ENCODE data around the gene SPAG17. TPM values are rescaled to one million over a fixed set of nuclear protein-coding genes. Genes with fewer than 3 reads are reported as not detected.

SPAG17 gene
- total RNA-seq, 1 experiment from 2014 or later = 0.36 TPM

DNA sequence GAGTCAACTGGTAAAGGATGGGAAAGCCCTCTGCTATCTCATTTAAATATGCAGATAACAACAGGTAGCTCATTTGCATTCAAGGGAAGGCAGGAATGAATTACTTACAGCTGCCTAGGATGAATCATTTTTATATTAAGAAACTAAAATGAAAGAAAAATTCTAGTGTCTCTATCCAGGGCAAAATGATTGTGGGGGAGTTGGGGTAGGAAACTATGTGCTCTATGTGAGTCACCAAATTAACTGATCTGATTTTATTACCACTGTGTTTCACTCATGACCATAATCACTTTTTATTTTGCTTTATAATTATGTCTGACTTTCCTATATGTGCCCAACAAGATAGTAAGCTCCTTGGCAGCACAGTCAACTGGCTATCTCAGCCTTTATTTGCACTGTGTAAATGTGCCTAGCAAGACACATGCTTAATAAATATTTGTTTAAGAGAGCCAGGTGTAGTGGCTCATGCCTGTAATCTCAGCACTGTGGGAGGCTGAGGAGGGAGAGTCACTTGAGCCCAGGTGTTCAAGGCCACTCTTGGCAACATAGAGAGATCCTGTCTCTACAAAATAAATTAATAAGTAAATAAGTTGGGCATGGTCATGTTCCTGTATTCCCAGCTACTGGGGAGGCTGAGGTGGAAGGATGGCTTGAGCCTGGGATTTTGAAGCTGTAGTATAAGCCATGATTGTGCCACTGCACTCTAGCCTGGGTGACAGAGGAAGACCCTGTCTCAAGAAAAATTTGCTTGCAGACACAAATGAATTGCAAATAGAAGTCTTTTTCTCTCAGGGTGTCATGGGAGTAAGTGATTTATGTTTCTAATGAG is 84.1 kb downstream of the SPAG17 start:
- in situ Hi-C loops (cut with HindIII; ENCODE audit: low pct_unique_long_range_greater_than_20kb, low sequenced_read_pairs) = no loop called here
- no peaks in the 10 kb centered on the region for H3K27me3 ChIP-seq (ENCODE audit: control insufficient read depth, insufficient read depth, low read length)
- BruUV-seq (replicated peaks) = no TSS peak
- no peak overlapping the region for H3K27ac ChIP-seq (ENCODE audit: low read length)
- H3K4me1 ChIP-seq (ENCODE audit: control insufficient read depth, insufficient read depth, low read length) = no peaks in the 10 kb centered on the region
- ChIA-PET POLR2A (no interaction called here), CTCF (no interaction called here)
- no peak for DNase-seq (ENCODE audit: low read depth, low spot score)
- no peak for TF ChIP-seq POLR2AphosphoS5 (IDR thresholded peaks at IDR 0.05; ENCODE audit: low read depth, low read length)
- H3K4me3 ChIP-seq (ENCODE audit: low read depth in 2 of 2, low read length in 2 of 2) = no peak overlapping the region
- intact Hi-C loops (cut with micrococcal nuclease; ENCODE audit: unreplicated experiment) = no loop called here
- H3K9me3 ChIP-seq (ENCODE audit: control insufficient read depth, insufficient read depth, low read depth, low read length) = no peaks in the 10 kb centered on the region
- no peaks in the 10 kb centered on the region for H3K36me3 ChIP-seq (ENCODE audit: control insufficient read depth, insufficient read depth, low read length)
- ATAC-seq = peak; percentile 78

DNA sequence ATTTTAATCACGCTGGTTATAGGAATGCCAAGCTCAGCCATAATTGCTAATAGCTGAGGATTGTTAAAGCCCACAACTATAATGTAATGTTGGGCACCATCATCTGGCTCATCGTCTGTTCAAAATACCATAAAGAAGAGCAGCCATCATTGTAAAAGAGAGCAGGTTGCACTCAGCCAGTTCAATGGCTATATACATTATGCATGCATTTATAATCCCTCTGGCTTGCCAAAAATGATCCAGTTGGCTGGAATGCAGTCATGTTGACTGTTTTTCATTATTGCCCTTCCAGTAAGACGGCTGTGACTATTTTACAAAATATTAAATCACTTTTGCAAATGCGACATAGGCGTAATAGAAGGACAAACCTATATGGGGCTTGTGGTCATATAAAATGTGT is 85.3 kb downstream of the SPAG17 start:
- in situ Hi-C loops (cut with HindIII; ENCODE audit: low pct_unique_long_range_greater_than_20kb, low sequenced_read_pairs) = no loop called here
- ATAC-seq = no peak
- TF ChIP-seq POLR2AphosphoS5 (IDR thresholded peaks at IDR 0.05; ENCODE audit: low read depth, low read length) (no peak), TCF7L2 (IDR thresholded peaks at IDR 0.05; ENCODE audit: low read depth, low read length) (no peak), SIN3A (IDR thresholded peaks at IDR 0.05; ENCODE audit: borderline replicate concordance, insufficient read depth, low read depth, low read length) (no peak)
- TF ChIP-seq, protein P1, sequence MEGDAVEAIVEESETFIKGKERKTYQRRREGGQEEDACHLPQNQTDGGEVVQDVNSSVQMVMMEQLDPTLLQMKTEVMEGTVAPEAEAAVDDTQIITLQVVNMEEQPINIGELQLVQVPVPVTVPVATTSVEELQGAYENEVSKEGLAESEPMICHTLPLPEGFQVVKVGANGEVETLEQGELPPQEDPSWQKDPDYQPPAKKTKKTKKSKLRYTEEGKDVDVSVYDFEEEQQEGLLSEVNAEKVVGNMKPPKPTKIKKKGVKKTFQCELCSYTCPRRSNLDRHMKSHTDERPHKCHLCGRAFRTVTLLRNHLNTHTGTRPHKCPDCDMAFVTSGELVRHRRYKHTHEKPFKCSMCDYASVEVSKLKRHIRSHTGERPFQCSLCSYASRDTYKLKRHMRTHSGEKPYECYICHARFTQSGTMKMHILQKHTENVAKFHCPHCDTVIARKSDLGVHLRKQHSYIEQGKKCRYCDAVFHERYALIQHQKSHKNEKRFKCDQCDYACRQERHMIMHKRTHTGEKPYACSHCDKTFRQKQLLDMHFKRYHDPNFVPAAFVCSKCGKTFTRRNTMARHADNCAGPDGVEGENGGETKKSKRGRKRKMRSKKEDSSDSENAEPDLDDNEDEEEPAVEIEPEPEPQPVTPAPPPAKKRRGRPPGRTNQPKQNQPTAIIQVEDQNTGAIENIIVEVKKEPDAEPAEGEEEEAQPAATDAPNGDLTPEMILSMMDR (IDR thresholded peaks at IDR 0.05) = no peak
- TF ChIP-seq, protein P2, sequence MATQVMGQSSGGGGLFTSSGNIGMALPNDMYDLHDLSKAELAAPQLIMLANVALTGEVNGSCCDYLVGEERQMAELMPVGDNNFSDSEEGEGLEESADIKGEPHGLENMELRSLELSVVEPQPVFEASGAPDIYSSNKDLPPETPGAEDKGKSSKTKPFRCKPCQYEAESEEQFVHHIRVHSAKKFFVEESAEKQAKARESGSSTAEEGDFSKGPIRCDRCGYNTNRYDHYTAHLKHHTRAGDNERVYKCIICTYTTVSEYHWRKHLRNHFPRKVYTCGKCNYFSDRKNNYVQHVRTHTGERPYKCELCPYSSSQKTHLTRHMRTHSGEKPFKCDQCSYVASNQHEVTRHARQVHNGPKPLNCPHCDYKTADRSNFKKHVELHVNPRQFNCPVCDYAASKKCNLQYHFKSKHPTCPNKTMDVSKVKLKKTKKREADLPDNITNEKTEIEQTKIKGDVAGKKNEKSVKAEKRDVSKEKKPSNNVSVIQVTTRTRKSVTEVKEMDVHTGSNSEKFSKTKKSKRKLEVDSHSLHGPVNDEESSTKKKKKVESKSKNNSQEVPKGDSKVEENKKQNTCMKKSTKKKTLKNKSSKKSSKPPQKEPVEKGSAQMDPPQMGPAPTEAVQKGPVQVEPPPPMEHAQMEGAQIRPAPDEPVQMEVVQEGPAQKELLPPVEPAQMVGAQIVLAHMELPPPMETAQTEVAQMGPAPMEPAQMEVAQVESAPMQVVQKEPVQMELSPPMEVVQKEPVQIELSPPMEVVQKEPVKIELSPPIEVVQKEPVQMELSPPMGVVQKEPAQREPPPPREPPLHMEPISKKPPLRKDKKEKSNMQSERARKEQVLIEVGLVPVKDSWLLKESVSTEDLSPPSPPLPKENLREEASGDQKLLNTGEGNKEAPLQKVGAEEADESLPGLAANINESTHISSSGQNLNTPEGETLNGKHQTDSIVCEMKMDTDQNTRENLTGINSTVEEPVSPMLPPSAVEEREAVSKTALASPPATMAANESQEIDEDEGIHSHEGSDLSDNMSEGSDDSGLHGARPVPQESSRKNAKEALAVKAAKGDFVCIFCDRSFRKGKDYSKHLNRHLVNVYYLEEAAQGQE (IDR thresholded peaks at IDR 0.05; ENCODE audit: insufficient read depth in 1 of 2, low read depth in 2 of 2, low read length in 1 of 2) = no peak

DNA sequence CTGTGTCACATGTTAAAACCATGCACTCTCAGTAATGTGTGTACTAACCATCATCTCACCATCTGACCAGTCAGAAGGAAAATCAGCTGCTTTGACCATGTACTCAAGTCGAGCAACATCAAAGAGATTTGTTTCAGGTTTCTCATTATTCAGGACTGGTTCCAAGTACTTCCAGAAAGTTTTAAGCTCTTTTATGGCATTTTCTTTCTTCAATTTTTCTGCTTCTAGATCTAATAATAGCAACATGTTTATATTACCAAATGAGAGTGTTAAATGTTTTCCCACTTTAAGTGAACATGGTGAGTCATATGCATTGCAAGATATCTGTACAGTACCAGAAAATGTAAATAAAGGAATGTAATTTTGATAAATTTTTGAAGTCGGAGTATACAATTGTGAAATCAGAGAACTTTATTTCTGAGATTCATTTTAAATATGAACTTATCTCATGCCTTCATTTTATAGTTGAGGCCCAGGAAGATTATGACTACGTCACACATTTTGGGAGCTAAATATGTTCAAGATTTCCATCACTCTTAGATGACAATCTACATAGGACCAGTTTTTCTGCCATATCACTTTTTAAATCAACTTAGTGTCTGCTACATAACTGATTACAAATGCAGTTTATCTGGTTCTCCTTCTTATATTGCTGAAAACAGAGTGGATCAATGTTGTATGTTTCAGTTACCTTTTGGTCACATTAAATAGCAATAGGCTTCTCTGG is 87.2 kb downstream of the SPAG17 start:
- Histone ChIP-seq H3K4me1 (ENCODE audit: control insufficient read depth, insufficient read depth, low read length) (no peaks in the 10 kb centered on the region), H3K27me3 (ENCODE audit: control insufficient read depth, insufficient read depth, low read length) (no peaks in the 10 kb centered on the region), H3K27ac (ENCODE audit: low read length) (no peak overlapping the region), H3K36me3 (ENCODE audit: control insufficient read depth, insufficient read depth, low read length) (no peaks in the 10 kb centered on the region), H3K4me3 (ENCODE audit: low read depth in 2 of 2, low read length in 2 of 2) (no peak overlapping the region), H3K9me3 (ENCODE audit: control insufficient read depth, insufficient read depth, low read depth, low read length) (no peaks in the 10 kb centered on the region)
- ChIA-PET CTCF (no interaction called here), POLR2A (no interaction called here)
- DNase-seq (ENCODE audit: low read depth, low spot score) (no peak), ATAC-seq (no peak)
- TF ChIP-seq TCF7L2 (IDR thresholded peaks at IDR 0.05; ENCODE audit: low read depth, low read length) (no peak), POLR2AphosphoS5 (IDR thresholded peaks at IDR 0.05; ENCODE audit: low read depth, low read length) (no peak), SIN3A (IDR thresholded peaks at IDR 0.05; ENCODE audit: borderline replicate concordance, insufficient read depth, low read depth, low read length) (no peak)
- TF ChIP-seq, protein P2 (IDR thresholded peaks at IDR 0.05; ENCODE audit: insufficient read depth in 1 of 2, low read depth in 2 of 2, low read length in 1 of 2) = no peak
- TF ChIP-seq, protein P1 (IDR thresholded peaks at IDR 0.05) = no peak
- intact Hi-C loops (cut with micrococcal nuclease; ENCODE audit: unreplicated experiment) = no loop called here
- no TSS peak for BruUV-seq (replicated peaks)
- in situ Hi-C loops (cut with HindIII; ENCODE audit: low pct_unique_long_range_greater_than_20kb, low sequenced_read_pairs) = no loop called here

More for the DNA sequence above, 85.3 kb downstream of the SPAG17 start:
- ChIA-PET POLR2A (no interaction called here), CTCF (no interaction called here)
- no peaks in the 10 kb centered on the region for H3K9me3 ChIP-seq (ENCODE audit: control insufficient read depth, insufficient read depth, low read depth, low read length)
- H3K27me3 ChIP-seq (ENCODE audit: control insufficient read depth, insufficient read depth, low read length) = no peaks in the 10 kb centered on the region
- H3K4me1 ChIP-seq (ENCODE audit: control insufficient read depth, insufficient read depth, low read length) = no peaks in the 10 kb centered on the region
- intact Hi-C loops (cut with micrococcal nuclease; ENCODE audit: unreplicated experiment) = no loop called here
- no peak for DNase-seq (ENCODE audit: low read depth, low spot score)
- no TSS peak for BruUV-seq (replicated peaks)
- no peaks in the 10 kb centered on the region for H3K36me3 ChIP-seq (ENCODE audit: control insufficient read depth, insufficient read depth, low read length)
- no peak overlapping the region for H3K4me3 ChIP-seq (ENCODE audit: low read depth in 2 of 2, low read length in 2 of 2)
- no peak overlapping the region for H3K27ac ChIP-seq (ENCODE audit: low read length)
